Endodermal cell (in vitro differentiated cells): ENCODE data around the gene ARFGAP1. TPM values are rescaled to one million over a fixed set of nuclear protein-coding genes. Genes with fewer than 3 reads are reported as not detected.

Experiments
- DNase-seq: peaks from one replicate; pipeline ENCODE4 v3.0.0-alpha.2; 2017
- H3K27ac ChIP-seq: 2 replicates; pipeline ENCODE4 v1.5.1; 2013; ENCODE audit warnings: mild to moderate bottlenecking, low read depth, low read length, moderate library complexity
- H3K27me3 ChIP-seq: 2 replicates; pipeline ENCODE4 v1.6.1; 2013; ENCODE audit warnings: mild to moderate bottlenecking, low read length, moderate library complexity; ENCODE audit not compliant: insufficient read depth, control insufficient read depth, poor library complexity, severe bottlenecking
- H3K36me3 ChIP-seq: 2 replicates; pipeline ENCODE4 v1.7.0; 2013; ENCODE audit warnings: mild to moderate bottlenecking, low read length, moderate library complexity; ENCODE audit not compliant: control insufficient read depth, insufficient read depth
- H3K4me1 ChIP-seq: one replicate; pipeline ENCODE4 v1.7.0; 2013; ENCODE audit warnings: low read length; ENCODE audit not compliant: control insufficient read depth, insufficient read depth
- H3K4me3 ChIP-seq: 2 replicates; pipeline ENCODE4 v1.5.1; 2013; ENCODE audit warnings: mild to moderate bottlenecking, low read length, moderate library complexity
- H3K9ac ChIP-seq: 2 replicates; pipeline ENCODE4 v1.6.1; 2013; ENCODE audit warnings: mild to moderate bottlenecking, low read length, moderate library complexity; ENCODE audit not compliant: poor library complexity, severe bottlenecking; ENCODE audit errors: extremely low read depth
- H3K9me3 ChIP-seq: 2 replicates; pipeline ENCODE4 v1.6.1; 2013; ENCODE audit warnings: mild to moderate bottlenecking, low read length, moderate library complexity; ENCODE audit not compliant: control insufficient read depth
- H3K27ac Mint-ChIP-seq: 2 replicates; pipeline ENCODE4 v1.8.0; 2020; ENCODE audit warnings: mixed read lengths
- H3K27me3 Mint-ChIP-seq: 2 replicates; pipeline ENCODE4 v1.8.0; 2021; ENCODE audit warnings: mild to moderate bottlenecking, mixed read lengths; ENCODE audit not compliant: insufficient read depth
- H3K36me3 Mint-ChIP-seq: 2 replicates; pipeline ENCODE4 v1.8.0; 2020; ENCODE audit warnings: low read depth, mixed read lengths
- H3K4me1 Mint-ChIP-seq: 2 replicates; pipeline ENCODE4 v1.8.0; 2020; ENCODE audit warnings: mixed read lengths
- H3K4me3 Mint-ChIP-seq: 2 replicates; pipeline ENCODE4 v1.8.0; 2020; ENCODE audit warnings: mild to moderate bottlenecking, moderate library complexity, mixed read lengths
- H3K9me3 Mint-ChIP-seq: 2 replicates; pipeline ENCODE4 v1.8.0; 2020; ENCODE audit warnings: mild to moderate bottlenecking, mixed read lengths
- WGBS, 2 experiments: methylation state at CpG; one replicate each; pipeline versions ENCODE4 v1.1.5 to v1.1.7; 2013; ENCODE audit warnings: missing lambda C conversion rate in 2 of 2, mixed read lengths in 1 of 2; ENCODE audit not compliant: insufficient coverage in 1 of 2, insufficient read length in 1 of 2; 5-methylcytosine and 5-hydroxymethylcytosine counted together
- total RNA-seq, 2 donors: library from RNA; stranded (reverse); fragmentation: NEBNext Ultra II Directional in 1 of 2; extraction: Animal tissue kit (Norgen Biotek cat#: 25700) in 1 of 2; gene quantifications; 2 replicates in 1 of 2; 3 replicates in 1 of 2; pipeline ENCODE4 v1.2.1, GENCODE V29; 2021
- TF ChIP-seq, protein P1 (sequence below): fragments of 200-600 bp; sonication (generic); conservative IDR thresholded peaks from 2 replicates; pipeline ENCODE4 v1.5.0; 2021; ENCODE audit warnings: antibody characterized with exemption, mild to moderate bottlenecking

The ARFGAP1 gene
- total RNA-seq, 2 donors from 2014 or later = 159 to 208 TPM

DNA sequence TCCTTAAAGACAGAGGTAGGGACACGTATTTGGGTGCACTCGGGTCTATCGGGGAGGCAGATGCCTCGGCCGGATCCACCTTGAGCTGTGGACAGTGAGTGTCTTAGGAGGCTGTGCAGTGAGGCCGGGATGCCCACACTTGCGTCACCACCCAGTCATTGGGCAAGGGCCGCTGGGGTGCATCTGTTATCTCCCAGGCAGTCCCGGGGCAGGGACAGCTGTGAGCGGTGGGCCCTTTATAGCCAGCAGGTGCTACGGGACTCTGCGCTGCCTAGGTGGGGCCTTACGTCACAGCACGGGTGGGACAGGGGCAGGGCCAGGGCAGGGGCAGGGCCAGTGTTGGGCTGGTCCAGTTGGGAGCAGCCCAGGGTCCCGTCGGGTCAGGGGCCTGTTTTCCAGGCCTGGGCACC lies 19.7 kb downstream of the ARFGAP1 start:
- Mint-ChIP-seq H3K4me3 (no peak overlapping the region), H3K27me3 (no peaks in the 10 kb centered on the region), H3K27ac (no peak overlapping the region), H3K36me3 (peaks cover 11% of the 10 kb centered on the region), H3K9me3 (no peaks in the 10 kb centered on the region), H3K4me1 (no peaks in the 10 kb centered on the region)
- no peaks in the 10 kb centered on the region for H3K36me3 ChIP-seq
- H3K4me3 ChIP-seq = no peak overlapping the region
- no peaks in the 10 kb centered on the region for H3K27me3 ChIP-seq
- H3K4me1 ChIP-seq = no peaks in the 10 kb centered on the region
- H3K9ac ChIP-seq = no peak overlapping the region
- no peak overlapping the region for H3K27ac ChIP-seq
- no peak for DNase-seq
- H3K9me3 ChIP-seq = no peaks in the 10 kb centered on the region
- TF ChIP-seq, protein P1, sequence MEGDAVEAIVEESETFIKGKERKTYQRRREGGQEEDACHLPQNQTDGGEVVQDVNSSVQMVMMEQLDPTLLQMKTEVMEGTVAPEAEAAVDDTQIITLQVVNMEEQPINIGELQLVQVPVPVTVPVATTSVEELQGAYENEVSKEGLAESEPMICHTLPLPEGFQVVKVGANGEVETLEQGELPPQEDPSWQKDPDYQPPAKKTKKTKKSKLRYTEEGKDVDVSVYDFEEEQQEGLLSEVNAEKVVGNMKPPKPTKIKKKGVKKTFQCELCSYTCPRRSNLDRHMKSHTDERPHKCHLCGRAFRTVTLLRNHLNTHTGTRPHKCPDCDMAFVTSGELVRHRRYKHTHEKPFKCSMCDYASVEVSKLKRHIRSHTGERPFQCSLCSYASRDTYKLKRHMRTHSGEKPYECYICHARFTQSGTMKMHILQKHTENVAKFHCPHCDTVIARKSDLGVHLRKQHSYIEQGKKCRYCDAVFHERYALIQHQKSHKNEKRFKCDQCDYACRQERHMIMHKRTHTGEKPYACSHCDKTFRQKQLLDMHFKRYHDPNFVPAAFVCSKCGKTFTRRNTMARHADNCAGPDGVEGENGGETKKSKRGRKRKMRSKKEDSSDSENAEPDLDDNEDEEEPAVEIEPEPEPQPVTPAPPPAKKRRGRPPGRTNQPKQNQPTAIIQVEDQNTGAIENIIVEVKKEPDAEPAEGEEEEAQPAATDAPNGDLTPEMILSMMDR = no peak
- WGBS, 2 experiments = 92 to 93% methylated on average over 9 to 16 of the region's 16 CpGs

DNA sequence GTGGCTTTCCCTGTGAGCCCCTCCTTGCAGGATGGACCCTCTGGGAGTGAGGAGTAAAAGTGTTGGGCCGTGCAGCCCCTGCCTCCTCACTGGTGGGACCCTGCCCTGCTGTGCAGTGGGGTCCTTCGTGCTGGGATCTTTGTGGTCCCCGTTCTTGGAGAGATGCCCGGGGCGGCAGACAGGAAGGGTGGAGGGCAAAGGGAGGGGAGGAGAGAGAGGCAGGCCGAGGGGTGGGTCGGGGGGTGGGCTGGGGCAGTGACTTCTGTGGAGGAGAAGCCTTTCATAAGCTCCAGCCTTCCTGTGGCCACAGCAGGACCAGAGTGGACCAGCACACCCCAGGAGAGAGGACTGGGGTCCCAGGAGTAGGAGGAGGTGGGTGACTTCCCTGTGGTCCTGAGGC lies 20.3 kb downstream of the ARFGAP1 start, which contains the start of gene COL20A1:
Gene COL20A1, plus strand, starts transcription at position 283 of the 400 bp plus-strand sequence. CDS start 1,922 bp downstream, outside the sequence.
- TF ChIP-seq, protein P1 = no peak
- H3K4me1 Mint-ChIP-seq = no peaks in the 10 kb centered on the region

DNA sequence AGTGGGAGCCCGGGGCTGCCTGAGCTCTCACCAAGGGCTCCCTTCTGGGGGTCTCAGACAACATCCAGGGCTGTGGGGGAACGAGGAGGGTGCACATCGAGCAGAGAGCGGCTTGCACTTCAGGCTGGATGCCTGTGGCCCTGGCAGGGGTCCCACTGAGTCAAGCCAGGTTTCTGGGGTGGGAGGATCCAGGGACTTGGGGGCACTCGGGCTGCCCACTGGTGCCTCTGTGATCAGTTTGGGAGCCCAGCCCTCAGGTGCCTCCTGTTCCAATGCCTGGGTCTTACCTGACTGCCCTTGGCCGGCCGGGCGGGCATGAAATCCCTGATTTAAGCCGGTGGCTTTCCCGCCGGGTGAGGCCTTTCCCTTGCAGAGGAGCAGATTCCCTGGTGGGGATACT lies 20.8 kb downstream of the ARFGAP1 start:
- no peaks in the 10 kb centered on the region for H3K27me3 Mint-ChIP-seq
- H3K27ac ChIP-seq = no peak overlapping the region
- H3K9me3 Mint-ChIP-seq = no peaks in the 10 kb centered on the region
- H3K27ac Mint-ChIP-seq = no peak overlapping the region
- H3K4me3 Mint-ChIP-seq = no peak overlapping the region
- no peaks in the 10 kb centered on the region for H3K27me3 ChIP-seq
- 80 to 88% methylated on average over 1 to 11 of the region's 11 CpGs for WGBS, 2 experiments
- no peaks in the 10 kb centered on the region for H3K9me3 ChIP-seq
- H3K4me3 ChIP-seq = no peak overlapping the region
- H3K9ac ChIP-seq = no peak overlapping the region
- H3K36me3 ChIP-seq = no peaks in the 10 kb centered on the region
- H3K4me1 Mint-ChIP-seq = no peaks in the 10 kb centered on the region
- DNase-seq = no peak
- H3K4me1 ChIP-seq = no peaks in the 10 kb centered on the region
- TF ChIP-seq, protein P1 = no peak
- H3K36me3 Mint-ChIP-seq = peaks cover 4% of the 10 kb centered on the region

More for the DNA sequence above, 20.3 kb downstream of the ARFGAP1 start, which contains the start of gene COL20A1:
- Histone ChIP-seq H3K27me3 (no peaks in the 10 kb centered on the region), H3K27ac (no peak within 1 kb of the TSS), H3K9me3 (no peaks in the 10 kb centered on the region), H3K9ac (no peak within 1 kb of the TSS), H3K36me3 (no peaks in the 10 kb centered on the region), H3K4me3 (no peak within 1 kb of the TSS), H3K4me1 (no peaks in the 10 kb centered on the region)
- Mint-ChIP-seq H3K4me3 (no peak within 1 kb of the TSS), H3K36me3 (peaks cover 9% of the 10 kb centered on the region), H3K27me3 (no peaks in the 10 kb centered on the region), H3K9me3 (no peaks in the 10 kb centered on the region), H3K27ac (no peak within 1 kb of the TSS)
- WGBS, 2 experiments = 69 to 76% methylated on average over 2 to 7 of the region's 7 CpGs
- DNase-seq = no peak
